ENCODE measurements around the gene SCAMP4.
"Not testable (repeated sequence)": the region's sequence is repeated elsewhere in the genome, so short reads cannot be mapped to it uniquely, and the experiment has no call there.

- TF ChIP-seq CTCF (IDR thresholded peaks at IDR 0.05; ENCODE audit: insufficient read depth, low read length); POLR2AphosphoS5 (IDR thresholded peaks at IDR 0.05; ENCODE audit: low read depth); SPI1 (IDR thresholded peaks at IDR 0.05; ENCODE audit: borderline replicate concordance, low read depth); REST (IDR thresholded peaks at IDR 0.05; ENCODE audit: insufficient replicate concordance, low read depth); GABPA (IDR thresholded peaks at IDR 0.05; ENCODE audit: low read depth): not testable (repeated sequence)
These were observed 27.9 kb upstream of the SCAMP4 start for GRCh38 chr19:1877280-1877660.
